IPS-15b (cell line): ENCODE data around the gene SGTA.

ENCODE experiments used
- H3K27me3 ChIP-seq: one replicate; pipeline ENCODE4 v1.6.1; 2013; ENCODE audit warnings: low read length; ENCODE audit not compliant: control insufficient read depth, insufficient read depth
- H3K36me3 ChIP-seq: one replicate; pipeline ENCODE4 v1.6.1; 2013; ENCODE audit warnings: low read length; ENCODE audit not compliant: control insufficient read depth, insufficient read depth
- H3K4me1 ChIP-seq: one replicate; pipeline ENCODE4 v1.6.1; 2013; ENCODE audit warnings: mild to moderate bottlenecking, low read length; ENCODE audit not compliant: control insufficient read depth, insufficient read depth
- H3K4me3 ChIP-seq: one replicate; pipeline ENCODE4 v1.5.1; 2013; ENCODE audit warnings: low read depth, low read length
- H3K9ac ChIP-seq: one replicate; pipeline ENCODE4 v1.6.1; 2013; ENCODE audit warnings: low read depth, mild to moderate bottlenecking, low read length
- H3K9me3 ChIP-seq: one replicate; pipeline ENCODE4 v1.6.1; 2013; ENCODE audit warnings: mild to moderate bottlenecking, low read length; ENCODE audit not compliant: control insufficient read depth, insufficient read depth

The SGTA gene

GRCh38 chr19:2733930-2734588, 49.0 kb downstream of the SGTA start:
- Histone ChIP-seq H3K4me3 (no peak overlapping the region), H3K9ac (no peak overlapping the region)

GRCh38 chr19:2732883-2733282, 50.2 kb downstream of the SGTA start:
- Histone ChIP-seq H3K9me3 (no peaks in the 10 kb centered on the region), H3K9ac (no peak overlapping the region), H3K27me3 (no peaks in the 10 kb centered on the region), H3K36me3 (peaks cover 31% of the 10 kb centered on the region), H3K4me1 (no peaks in the 10 kb centered on the region), H3K4me3 (no peak overlapping the region)

More at GRCh38 chr19:2733930-2734588, 49.0 kb downstream of the SGTA start:
- Histone ChIP-seq H3K4me1 (no peaks in the 10 kb centered on the region), H3K27me3 (no peaks in the 10 kb centered on the region), H3K36me3 (peaks cover 31% of the 10 kb centered on the region), H3K9me3 (no peaks in the 10 kb centered on the region)

- no peak overlapping the region for H3K4me3 ChIP-seq
- no peak overlapping the region for H3K9ac ChIP-seq
- H3K4me1 ChIP-seq = no peaks in the 10 kb centered on the region
- no peaks in the 10 kb centered on the region for H3K27me3 ChIP-seq
- no peaks in the 10 kb centered on the region for H3K9me3 ChIP-seq
- H3K36me3 ChIP-seq = peaks cover 31% of the 10 kb centered on the region
Observed at GRCh38 chr19:2732157-2732725, 50.8 kb downstream of the SGTA start.

- no peak overlapping the region for H3K4me3 ChIP-seq
- H3K9me3 ChIP-seq = no peaks in the 10 kb centered on the region
- no peaks in the 10 kb centered on the region for H3K4me1 ChIP-seq
- H3K36me3 ChIP-seq = peaks cover 25% of the 10 kb centered on the region
- H3K27me3 ChIP-seq = no peaks in the 10 kb centered on the region
- H3K9ac ChIP-seq = no peak overlapping the region
Observed at GRCh38 chr19:2731181-2731995, 51.7 kb downstream of the SGTA start.

GRCh38 chr19:2729943-2730818, 52.9 kb downstream of the SGTA start:
- H3K27me3 ChIP-seq = no peaks in the 10 kb centered on the region
- H3K9ac ChIP-seq = no peak overlapping the region
- H3K4me1 ChIP-seq = no peaks in the 10 kb centered on the region
- H3K4me3 ChIP-seq = no peak overlapping the region
- H3K36me3 ChIP-seq = peaks cover 15% of the 10 kb centered on the region
- no peaks in the 10 kb centered on the region for H3K9me3 ChIP-seq

GRCh38 chr19:2728783-2729387, 54.2 kb downstream of the SGTA start:
- Histone ChIP-seq H3K27me3 (no peaks in the 10 kb centered on the region), H3K9me3 (no peaks in the 10 kb centered on the region), H3K36me3 (peaks cover 7% of the 10 kb centered on the region), H3K4me3 (no peak overlapping the region), H3K9ac (no peak overlapping the region), H3K4me1 (no peaks in the 10 kb centered on the region)

- no peaks in the 10 kb centered on the region for H3K4me1 ChIP-seq
- H3K4me3 ChIP-seq = no peak overlapping the region
- H3K9me3 ChIP-seq = no peaks in the 10 kb centered on the region
- H3K9ac ChIP-seq = no peak overlapping the region
- no peaks in the 10 kb centered on the region for H3K27me3 ChIP-seq
- no peaks in the 10 kb centered on the region for H3K36me3 ChIP-seq
Observed at GRCh38 chr19:2727640-2727944, 55.5 kb downstream of the SGTA start.

GRCh38 chr19:2726904-2727639, 56.0 kb downstream of the SGTA start:
- H3K9me3 ChIP-seq = no peaks in the 10 kb centered on the region
- H3K9ac ChIP-seq = peak overlapping the region; percentile 37
- H3K27me3 ChIP-seq = no peaks in the 10 kb centered on the region
- H3K4me1 ChIP-seq = peaks cover 2% of the 10 kb centered on the region
- H3K4me3 ChIP-seq = no peak overlapping the region
- no peaks in the 10 kb centered on the region for H3K36me3 ChIP-seq

GRCh38 chr19:2726160-2726855, 56.8 kb downstream of the SGTA start:
- Histone ChIP-seq H3K36me3 (no peaks in the 10 kb centered on the region), H3K4me3 (no peak overlapping the region), H3K27me3 (no peaks in the 10 kb centered on the region), H3K9me3 (no peaks in the 10 kb centered on the region), H3K4me1 (peaks cover 2% of the 10 kb centered on the region), H3K9ac (no peak overlapping the region)

- Histone ChIP-seq H3K4me3 (no peak overlapping the region), H3K9me3 (no peaks in the 10 kb centered on the region), H3K27me3 (no peaks in the 10 kb centered on the region), H3K36me3 (no peaks in the 10 kb centered on the region), H3K4me1 (peaks cover 2% of the 10 kb centered on the region), H3K9ac (no peak overlapping the region)
Observed at GRCh38 chr19:2724148-2724557, 58.9 kb downstream of the SGTA start.
